ENCODE measurements around the gene TNIK. TPM values are rescaled to one million over a fixed set of nuclear protein-coding genes. Genes with fewer than 3 reads are reported as not detected.

TNIK gene
- total and polyA plus RNA-seq, 8 donors = 2.1 to 40.2 (median 10.1) TPM

DNA sequence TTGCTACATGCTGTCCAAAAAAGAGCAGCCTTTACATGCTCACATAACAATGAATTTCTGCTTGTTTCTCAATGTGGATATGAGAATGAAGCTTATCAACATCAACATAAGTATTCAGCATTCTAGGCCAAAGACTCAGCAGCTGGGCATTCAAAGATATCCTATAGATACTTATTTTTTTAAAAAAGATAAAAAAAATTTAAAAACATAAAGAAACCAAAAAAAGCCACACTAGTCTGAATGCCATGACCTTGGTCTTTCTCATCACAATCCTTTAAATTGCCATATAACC, 182.0 kb downstream of the TNIK start:
- H3K27ac ChIP-seq = peak overlapping the region in 1 of 5 donors; percentile 57
- H3K4me3 ChIP-seq = no peak overlapping the region
- H3K27me3 ChIP-seq = no peaks in the 10 kb centered on the region
- no peaks in the 10 kb centered on the region for H3K36me3 ChIP-seq
- intact Hi-C loops (cut with DNase I; ENCODE audit: low total_unique reads) = no loop called here
- TF ChIP-seq, protein P1, sequence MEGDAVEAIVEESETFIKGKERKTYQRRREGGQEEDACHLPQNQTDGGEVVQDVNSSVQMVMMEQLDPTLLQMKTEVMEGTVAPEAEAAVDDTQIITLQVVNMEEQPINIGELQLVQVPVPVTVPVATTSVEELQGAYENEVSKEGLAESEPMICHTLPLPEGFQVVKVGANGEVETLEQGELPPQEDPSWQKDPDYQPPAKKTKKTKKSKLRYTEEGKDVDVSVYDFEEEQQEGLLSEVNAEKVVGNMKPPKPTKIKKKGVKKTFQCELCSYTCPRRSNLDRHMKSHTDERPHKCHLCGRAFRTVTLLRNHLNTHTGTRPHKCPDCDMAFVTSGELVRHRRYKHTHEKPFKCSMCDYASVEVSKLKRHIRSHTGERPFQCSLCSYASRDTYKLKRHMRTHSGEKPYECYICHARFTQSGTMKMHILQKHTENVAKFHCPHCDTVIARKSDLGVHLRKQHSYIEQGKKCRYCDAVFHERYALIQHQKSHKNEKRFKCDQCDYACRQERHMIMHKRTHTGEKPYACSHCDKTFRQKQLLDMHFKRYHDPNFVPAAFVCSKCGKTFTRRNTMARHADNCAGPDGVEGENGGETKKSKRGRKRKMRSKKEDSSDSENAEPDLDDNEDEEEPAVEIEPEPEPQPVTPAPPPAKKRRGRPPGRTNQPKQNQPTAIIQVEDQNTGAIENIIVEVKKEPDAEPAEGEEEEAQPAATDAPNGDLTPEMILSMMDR (IDR thresholded peaks at IDR 0.05) = no peak
- TF ChIP-seq POLR2AphosphoS5 (IDR thresholded peaks at IDR 0.05) = no peak
- no peak for TF ChIP-seq EP300 (IDR thresholded peaks at IDR 0.05)
- no peak for TF ChIP-seq POLR2A (IDR thresholded peaks at IDR 0.05)
- H3K4me1 ChIP-seq = peaks cover 0 to 31% (median 12%) of the 10 kb centered on the region in 4 donors
- no peaks in the 10 kb centered on the region for H3K9me3 ChIP-seq
- DNase-seq = no peak

DNA sequence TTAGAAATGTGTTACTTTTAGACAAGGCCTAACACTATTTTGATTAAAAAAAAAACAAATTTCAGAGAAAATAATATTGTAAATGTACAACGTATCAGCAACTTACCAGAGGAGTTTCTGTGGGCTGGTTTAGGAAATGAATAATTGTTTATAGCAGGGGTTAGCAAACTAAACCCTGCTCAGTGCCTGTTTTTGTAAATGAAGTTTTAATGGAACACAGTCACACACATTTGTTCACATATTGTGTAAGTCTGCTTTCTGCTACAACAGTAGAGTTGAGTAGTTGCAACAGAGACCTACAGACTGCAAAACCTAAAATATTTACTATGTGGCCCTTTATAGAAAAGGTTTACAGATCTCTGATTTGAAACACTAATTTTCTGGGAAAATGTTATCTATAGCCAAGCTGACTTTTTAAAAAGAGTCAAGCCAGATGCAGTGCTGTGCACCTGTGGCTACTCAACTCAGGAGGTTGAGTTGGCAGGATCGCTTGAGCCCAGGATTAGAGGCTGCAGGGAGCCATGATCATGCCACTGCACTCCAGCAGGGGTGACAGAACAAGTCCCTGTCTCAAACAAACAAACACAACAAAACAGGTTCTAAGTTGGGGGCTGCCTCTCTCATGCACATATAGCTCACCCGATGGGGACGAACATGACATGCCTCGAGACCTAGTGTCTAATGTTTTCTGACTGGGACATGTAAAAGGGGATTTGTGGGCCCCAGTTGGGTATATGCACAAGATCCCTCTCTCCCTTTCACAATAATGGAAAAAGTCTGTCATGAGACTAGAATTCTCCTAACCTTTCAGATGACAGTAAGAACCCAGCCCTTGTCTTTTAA, 182.5 kb downstream of the TNIK start:
- Histone ChIP-seq H3K27me3 (no peaks in the 10 kb centered on the region), H3K4me3 (no peak overlapping the region), H3K36me3 (no peaks in the 10 kb centered on the region), H3K9me3 (no peaks in the 10 kb centered on the region), H3K4me1 (peaks cover 0 to 26% (median 9%) of the 10 kb centered on the region in 4 donors), H3K27ac (peak overlapping the region in 3 of 5 donors; percentile 2 to 57 (median 24))
- 71 to 89% (median 83%) methylated on average over 5 of the region's 5 CpGs for WGBS, 5 donors
- intact Hi-C loops (cut with DNase I; ENCODE audit: low total_unique reads) = no loop called here
- TF ChIP-seq POLR2A (IDR thresholded peaks at IDR 0.05) = no peak
- TF ChIP-seq POLR2AphosphoS5 (IDR thresholded peaks at IDR 0.05) = peak in 2 of 3 donors; percentile 37 to 42
- DNase-seq = no peak

DNA sequence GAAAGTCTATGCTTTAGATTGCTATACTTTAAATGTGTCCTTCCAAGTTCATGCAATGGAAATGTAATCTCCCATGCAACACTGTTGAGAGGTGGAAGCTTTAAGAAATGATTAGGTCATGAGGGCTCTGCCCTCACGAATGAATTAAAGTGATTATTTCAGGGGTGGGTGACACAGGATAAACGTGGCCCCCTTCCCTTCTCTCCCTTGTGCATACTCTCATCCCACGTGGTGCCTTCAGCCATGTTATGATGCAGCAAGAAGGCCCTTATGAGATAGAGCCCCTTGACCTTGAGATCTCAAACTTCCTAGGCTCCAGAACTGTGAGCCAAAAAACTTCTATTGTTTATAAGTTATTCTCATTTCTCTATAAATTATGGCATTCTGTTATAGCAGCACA, 183.3 kb downstream of the TNIK start:
- Histone ChIP-seq H3K9me3 (no peaks in the 10 kb centered on the region), H3K27ac (peak overlapping the region in 1 of 5 donors; percentile 24), H3K4me1 (peaks cover 0 to 18% (median 6%) of the 10 kb centered on the region in 4 donors), H3K27me3 (no peaks in the 10 kb centered on the region), H3K4me3 (no peak overlapping the region), H3K36me3 (no peaks in the 10 kb centered on the region)
- TF ChIP-seq, protein P1 (IDR thresholded peaks at IDR 0.05) = no peak
- no peak for TF ChIP-seq POLR2AphosphoS5 (IDR thresholded peaks at IDR 0.05)
- TF ChIP-seq POLR2A (IDR thresholded peaks at IDR 0.05) = no peak
- no peak for TF ChIP-seq EP300 (IDR thresholded peaks at IDR 0.05)
- WGBS, 5 donors = 53 to 67% (median 57%) methylated on average over 3 of the region's 3 CpGs
- intact Hi-C loops (cut with DNase I; ENCODE audit: low total_unique reads) = no loop called here
- DNase-seq = no peak

DNA sequence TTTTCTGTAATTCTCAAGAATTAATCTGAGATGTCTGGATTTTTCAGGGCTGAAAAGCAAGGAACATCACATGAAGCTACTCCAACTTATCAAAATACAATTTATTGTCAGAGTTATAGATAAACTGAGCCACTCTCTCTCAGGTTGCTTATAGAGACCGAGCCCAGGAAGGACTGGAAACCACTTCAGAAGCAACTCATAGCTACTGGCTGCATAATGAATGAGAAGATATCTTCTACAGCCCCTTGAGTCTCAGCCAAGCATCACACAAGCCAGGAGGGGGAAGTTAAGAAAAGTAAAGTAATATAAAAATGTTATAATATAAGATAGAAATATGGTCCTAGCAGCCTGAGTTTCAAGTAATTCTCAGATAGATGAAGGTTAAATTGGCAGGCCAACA, 186.0 kb downstream of the TNIK start:
- Histone ChIP-seq H3K27me3 (no peaks in the 10 kb centered on the region), H3K27ac (no peak overlapping the region), H3K4me3 (no peak overlapping the region), H3K36me3 (no peaks in the 10 kb centered on the region), H3K4me1 (peaks cover 0 to 24% (median 8%) of the 10 kb centered on the region in 4 donors), H3K9me3 (no peaks in the 10 kb centered on the region)
- WGBS, 5 donors = 88 to 93% (median 92%) methylated on average over 1 of the region's 1 CpG
- intact Hi-C loops (cut with DNase I; ENCODE audit: low total_unique reads) = no loop called here
- TF ChIP-seq, protein P1 (IDR thresholded peaks at IDR 0.05) = no peak
- DNase-seq = no peak

DNA sequence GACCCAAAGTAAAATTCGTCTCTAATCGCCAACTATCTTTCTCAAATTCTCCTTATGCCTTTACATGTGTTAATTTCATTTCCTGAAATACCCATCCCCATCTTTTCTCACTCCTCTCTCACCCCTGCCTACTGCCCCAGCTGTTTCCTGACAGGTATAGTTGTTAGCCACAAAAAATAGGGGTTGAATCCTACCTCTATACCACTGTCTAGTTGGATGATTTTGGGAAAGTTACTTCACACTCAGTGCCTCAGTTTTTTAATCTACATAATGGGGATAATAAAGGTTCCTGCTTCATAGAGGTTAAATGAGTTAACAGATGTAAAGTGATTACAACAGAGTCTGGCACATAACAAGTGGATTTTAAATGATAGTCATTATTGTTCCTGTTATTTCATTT, 189.7 kb downstream of the TNIK start:
- Histone ChIP-seq H3K36me3 (no peaks in the 10 kb centered on the region), H3K4me1 (peaks cover 0 to 41% (median 19%) of the 10 kb centered on the region in 4 donors), H3K9me3 (no peaks in the 10 kb centered on the region), H3K4me3 (no peak overlapping the region), H3K27me3 (no peaks in the 10 kb centered on the region), H3K27ac (no peak overlapping the region)
- 84 to 100% (median 92%) methylated on average over 2 of the region's 2 CpGs for WGBS, 5 donors
- intact Hi-C loops (cut with DNase I; ENCODE audit: low total_unique reads) = no loop called here
- no peak for DNase-seq
- no peak for TF ChIP-seq POLR2AphosphoS5 (IDR thresholded peaks at IDR 0.05)
- TF ChIP-seq EP300 (IDR thresholded peaks at IDR 0.05) = no peak
- TF ChIP-seq POLR2A (IDR thresholded peaks at IDR 0.05) = no peak
- TF ChIP-seq, protein P1 (IDR thresholded peaks at IDR 0.05) = no peak

All from stomach (tissue), 9 donors.